ENCODE results near the gene BAIAP2L2.
A peak's percentile ranks its signal among the peaks of the same experiment; 100 is the strongest.
"Not testable (repeated sequence)": the region's sequence is repeated elsewhere in the genome, so short reads cannot be mapped to it uniquely, and the experiment has no call there.

BAIAP2L2 gene

GRCh38 chr22:38051900-38052862, 58.3 kb downstream of the BAIAP2L2 start:
- peak; percentile 70 for DNase-seq
- in situ Hi-C loops (cut with HindIII; ENCODE audit: low pct_ligation_motif_present, low pct_unique_long_range_greater_than_20kb, low sequenced_read_pairs), result no loop called here

GRCh38 chr22:38051261-38051660, 59.2 kb downstream of the BAIAP2L2 start:
- DNase-seq, result no peak
- in situ Hi-C loops (cut with HindIII; ENCODE audit: low pct_ligation_motif_present, low pct_unique_long_range_greater_than_20kb, low sequenced_read_pairs), result no loop called here

- in situ Hi-C loops (cut with HindIII; ENCODE audit: low pct_ligation_motif_present, low pct_unique_long_range_greater_than_20kb, low sequenced_read_pairs), result no loop called here
- no peak for DNase-seq
These were observed 59.8 kb downstream of the BAIAP2L2 start for GRCh38 chr22:38050720-38051119.

DNA sequence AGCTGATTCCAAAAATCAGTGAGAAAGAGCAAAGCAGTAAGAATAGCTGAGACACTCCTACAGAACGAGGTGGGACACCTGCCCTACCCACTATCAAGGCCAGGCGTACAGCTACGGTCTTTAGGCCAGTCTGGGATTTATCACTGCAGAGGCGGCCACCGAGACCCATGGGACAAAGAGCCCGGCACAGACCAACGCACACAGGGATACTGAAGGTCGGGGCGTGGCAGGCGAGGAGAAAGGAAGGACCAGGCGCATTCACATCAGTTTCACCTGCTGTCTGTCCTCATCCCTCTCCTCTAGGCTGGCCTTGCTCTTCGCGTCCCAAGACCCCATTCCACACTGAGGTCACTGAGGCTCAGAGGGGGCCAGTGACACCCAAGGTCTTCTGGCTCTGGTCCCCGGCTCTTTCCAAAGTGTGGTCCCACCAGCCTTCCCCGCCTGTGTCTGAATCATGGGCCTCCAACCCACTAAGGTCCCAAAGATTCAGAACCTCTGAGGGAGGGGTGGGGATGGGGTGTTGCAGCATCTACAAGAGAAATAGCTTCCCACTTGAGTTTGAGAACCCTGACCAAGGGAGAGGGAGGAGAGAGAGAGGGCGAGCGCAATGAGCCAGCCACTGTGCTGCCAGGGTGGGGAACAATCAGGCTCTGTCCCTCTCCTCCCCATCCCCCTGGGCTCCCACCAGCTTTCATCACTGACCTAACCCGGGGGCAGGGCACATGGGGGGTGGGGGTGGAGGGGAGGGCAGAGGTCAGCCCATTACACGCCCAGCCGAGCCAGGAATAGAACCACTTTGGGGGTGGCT, 60.5 kb downstream of the BAIAP2L2 start:
- DNase-seq, result no peak
- in situ Hi-C loops (cut with HindIII; ENCODE audit: low pct_ligation_motif_present, low pct_unique_long_range_greater_than_20kb, low sequenced_read_pairs), result no loop called here

GRCh38 chr22:38046070-38046748, 64.3 kb downstream of the BAIAP2L2 start:
- in situ Hi-C loops (cut with HindIII; ENCODE audit: low pct_ligation_motif_present, low pct_unique_long_range_greater_than_20kb, low sequenced_read_pairs), result no loop called here
- DNase-seq, result no peak

DNA sequence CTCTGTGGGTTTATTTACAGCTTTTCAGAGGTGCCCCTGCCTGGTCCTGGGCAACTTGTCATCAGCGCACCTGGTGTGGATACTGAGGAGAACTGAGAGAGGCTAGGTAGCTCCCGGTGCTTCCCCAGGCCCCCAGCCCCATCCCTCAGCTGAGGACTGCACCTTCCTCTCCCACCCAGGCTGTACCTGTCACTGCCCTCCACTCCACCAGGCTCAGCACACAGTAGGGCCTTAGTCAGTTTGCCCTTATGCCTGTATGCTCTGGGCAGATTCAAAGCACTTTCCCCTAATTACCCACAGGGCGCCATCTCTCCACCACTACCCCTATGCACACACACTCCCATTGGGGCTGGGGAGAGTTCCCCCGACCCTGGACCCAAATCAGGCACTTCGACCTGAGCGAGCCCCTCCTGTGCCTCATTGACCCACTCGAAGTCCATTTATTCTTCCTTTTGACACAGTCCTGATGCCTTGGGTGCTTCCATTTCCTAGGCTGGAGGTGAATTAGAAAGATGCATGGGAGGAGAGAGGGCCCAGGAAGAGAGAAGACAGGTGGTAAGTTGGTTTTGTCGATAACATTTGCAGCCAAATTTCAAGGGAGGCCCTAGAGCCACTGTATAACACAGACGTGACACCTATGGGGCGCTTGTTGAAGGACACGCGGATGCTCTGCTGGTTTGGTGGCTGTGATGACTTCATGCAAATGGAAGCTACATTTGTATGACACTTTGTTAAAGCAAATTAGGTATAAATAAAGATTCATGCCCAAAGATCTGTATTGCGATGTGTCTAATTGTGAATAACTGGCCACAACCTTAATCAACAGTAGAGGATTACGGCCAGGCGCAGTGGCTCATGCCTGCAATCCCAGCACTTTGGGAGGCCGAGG, 67.1 kb downstream of the BAIAP2L2 start:
- no peak for DNase-seq
- in situ Hi-C loops (cut with HindIII; ENCODE audit: low pct_ligation_motif_present, low pct_unique_long_range_greater_than_20kb, low sequenced_read_pairs), result no loop called here

GRCh38 chr22:38042488-38042790, 68.0 kb downstream of the BAIAP2L2 start:
- DNase-seq, result no peak
- in situ Hi-C loops (cut with HindIII; ENCODE audit: low pct_ligation_motif_present, low pct_unique_long_range_greater_than_20kb, low sequenced_read_pairs), result no loop called here

DNA sequence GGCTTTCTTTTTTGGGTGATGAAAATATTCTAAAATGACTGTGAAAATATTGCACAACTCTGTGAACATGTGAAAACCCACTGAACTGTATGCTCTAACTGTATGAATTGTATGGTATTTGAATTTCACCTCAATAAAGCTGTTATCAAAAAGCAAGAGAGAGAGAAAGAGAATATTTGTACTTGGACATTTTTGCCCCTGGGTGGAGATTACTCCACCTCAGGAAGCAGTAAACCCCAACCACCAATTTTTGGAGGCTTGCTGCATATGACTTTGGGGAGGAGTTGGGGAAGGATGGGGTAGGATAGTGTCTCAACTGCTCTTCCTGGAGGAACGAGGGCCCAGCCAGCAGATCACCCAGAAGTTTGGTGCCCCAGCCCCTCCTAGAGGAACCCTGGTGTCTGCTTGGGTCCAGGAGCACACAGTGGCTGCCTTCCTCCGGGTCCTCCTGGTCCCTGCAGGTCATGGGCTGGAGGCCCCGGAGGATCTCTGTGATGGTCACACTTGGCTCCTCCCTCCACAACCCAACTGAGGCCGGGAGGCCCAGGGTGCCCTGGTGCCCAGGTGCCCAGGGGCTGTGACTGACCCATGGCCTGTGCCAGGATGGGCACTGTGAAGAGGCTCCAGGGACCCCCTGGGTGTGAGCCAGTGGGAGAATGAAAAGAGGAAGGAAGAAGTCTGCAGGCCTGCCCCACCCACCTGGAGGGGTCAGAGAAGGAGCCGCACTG, 68.6 kb downstream of the BAIAP2L2 start:
- in situ Hi-C loops (cut with HindIII; ENCODE audit: low pct_ligation_motif_present, low pct_unique_long_range_greater_than_20kb, low sequenced_read_pairs), result no loop called here
- DNase-seq, result no peak

DNA sequence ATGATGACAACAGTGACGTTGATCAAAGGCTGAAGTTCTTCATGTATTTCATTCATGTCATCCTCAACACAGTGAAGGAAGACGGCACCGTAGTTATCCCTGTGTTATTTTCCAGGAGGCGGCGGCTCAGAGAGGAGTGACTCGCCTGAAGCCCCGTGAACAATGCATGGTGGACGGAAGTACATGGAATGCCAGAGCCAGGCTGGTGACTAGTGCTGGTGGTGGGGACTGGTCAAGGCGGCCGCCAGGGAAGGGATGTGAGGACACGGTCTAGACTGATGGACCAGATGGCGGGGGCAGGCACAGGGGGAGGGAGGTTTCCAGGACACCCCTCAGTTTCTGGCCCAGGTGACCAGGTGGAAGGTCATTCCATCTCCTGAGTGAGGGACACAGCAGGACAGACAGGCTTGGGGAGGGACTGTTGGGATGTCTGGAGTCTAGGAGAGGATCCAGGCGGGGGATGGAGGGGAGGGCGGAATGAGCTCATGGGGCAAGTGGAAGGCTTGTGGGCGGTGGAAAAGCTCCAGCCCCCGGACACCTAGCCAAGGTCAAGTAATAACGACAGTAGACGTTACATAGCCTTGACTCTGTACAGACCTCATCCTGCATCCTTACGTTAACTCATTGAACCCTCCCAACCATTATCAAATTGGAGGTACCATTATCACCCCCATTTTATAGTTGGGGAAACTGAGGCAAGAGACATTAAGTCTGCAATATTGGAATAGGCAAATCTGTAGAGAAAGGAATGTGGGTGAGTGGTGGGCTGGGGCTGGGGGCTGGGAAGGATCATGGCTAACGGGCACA, 69.3 kb downstream of the BAIAP2L2 start:
- DNase-seq, result no peak
- in situ Hi-C loops (cut with HindIII; ENCODE audit: low pct_ligation_motif_present, low pct_unique_long_range_greater_than_20kb, low sequenced_read_pairs), result no loop called here

DNA sequence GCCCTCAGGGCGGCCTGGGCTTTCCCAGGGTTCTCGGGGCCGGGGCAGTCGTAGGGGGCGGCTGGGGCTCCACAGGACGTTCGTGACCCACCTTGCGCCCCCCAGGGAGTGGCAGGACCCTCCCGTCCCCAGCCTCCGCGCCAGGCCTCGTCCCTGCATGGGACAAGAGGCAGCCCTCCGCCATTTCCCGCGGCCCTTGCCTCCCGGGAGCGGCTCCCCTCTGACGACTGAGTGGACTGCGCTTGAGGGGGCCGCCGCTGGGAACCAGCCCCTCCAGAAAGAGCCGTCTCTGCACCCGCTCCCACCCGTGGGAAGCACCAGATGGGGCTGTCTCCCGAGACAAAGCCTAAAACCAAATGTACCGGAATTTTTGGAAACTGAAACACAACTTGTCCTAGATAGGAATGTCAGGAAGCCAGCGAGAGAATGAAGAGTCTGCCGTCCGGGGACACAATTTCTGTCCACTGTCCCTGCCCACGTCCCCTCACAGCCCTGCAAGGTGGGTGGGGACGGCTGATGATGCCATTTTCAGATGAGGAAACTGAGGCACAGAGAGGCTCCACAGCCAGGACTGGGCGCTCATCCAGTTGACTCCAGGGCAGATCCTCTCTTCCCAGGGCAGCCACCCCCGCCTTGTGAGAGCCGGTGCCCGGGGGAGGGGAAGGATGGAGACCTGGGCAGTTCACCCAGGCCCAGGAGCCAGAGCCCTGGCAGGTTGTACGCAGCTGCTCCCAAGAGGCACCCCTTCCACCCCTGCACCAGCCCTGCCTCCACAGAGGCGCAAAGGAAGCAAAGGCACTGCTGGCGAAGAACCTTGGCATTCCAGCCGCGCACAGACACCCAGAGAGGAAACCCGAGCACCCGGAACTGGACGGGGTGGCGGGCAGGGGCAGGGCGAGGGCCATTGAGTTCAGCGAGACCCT, 71.3 kb downstream of the BAIAP2L2 start:
- in situ Hi-C loops (cut with HindIII; ENCODE audit: low pct_ligation_motif_present, low pct_unique_long_range_greater_than_20kb, low sequenced_read_pairs), result no loop called here
- no peak for DNase-seq

GRCh38 chr22:38038426-38038825, 72.1 kb downstream of the BAIAP2L2 start:
- DNase-seq, result no peak
- in situ Hi-C loops (cut with HindIII; ENCODE audit: low pct_ligation_motif_present, low pct_unique_long_range_greater_than_20kb, low sequenced_read_pairs), result no loop called here

DNA sequence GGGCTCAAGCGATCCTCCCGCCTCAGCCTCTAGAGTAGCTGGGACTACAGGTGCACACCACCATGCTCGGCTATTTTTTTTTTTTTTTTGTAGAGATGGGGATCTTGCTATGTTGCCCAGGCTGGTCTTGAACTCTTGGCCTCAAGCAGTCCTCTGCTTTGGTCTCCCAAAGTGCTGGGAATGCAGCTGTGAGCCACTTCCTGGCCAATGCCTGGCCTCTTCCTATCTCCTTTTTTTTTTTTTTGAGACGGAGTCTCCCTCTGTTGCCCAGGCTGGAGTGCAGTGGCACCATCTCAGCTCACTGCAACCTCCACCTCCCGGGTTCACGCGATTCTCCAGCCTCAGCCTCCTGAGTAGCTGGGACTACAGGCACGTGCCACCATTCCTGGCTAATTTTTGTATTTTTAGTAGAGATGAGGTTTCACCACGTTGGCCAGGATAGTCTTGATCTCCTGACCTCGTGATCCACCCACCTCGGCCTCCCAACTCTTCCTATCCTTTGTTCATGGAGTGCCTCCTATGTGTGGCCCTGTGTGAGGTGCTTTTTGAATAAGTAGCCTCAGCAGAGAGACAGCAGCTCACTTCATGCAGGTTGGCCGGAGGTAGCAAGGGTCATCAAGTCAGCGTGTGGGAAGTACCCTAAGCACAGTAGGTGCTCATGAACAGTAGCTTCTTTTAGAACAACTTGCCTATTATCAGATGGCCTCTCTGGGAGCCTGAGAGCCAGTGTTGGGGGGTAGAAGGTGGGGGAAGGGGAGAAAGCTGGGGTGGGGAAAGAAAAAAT, 72.9 kb downstream of the BAIAP2L2 start:
- in situ Hi-C loops (cut with HindIII; ENCODE audit: low pct_ligation_motif_present, low pct_unique_long_range_greater_than_20kb, low sequenced_read_pairs), result not testable (repeated sequence)

GRCh38 chr22:38036392-38037062, 74.0 kb downstream of the BAIAP2L2 start:
- DNase-seq, result no peak
- in situ Hi-C loops (cut with HindIII; ENCODE audit: low pct_ligation_motif_present, low pct_unique_long_range_greater_than_20kb, low sequenced_read_pairs), result no loop called here

More for the DNA sequence above, 72.9 kb downstream of the BAIAP2L2 start:
- not testable (repeated sequence) for DNase-seq

GRCh38 chr22:38035530-38035885, 75.0 kb downstream of the BAIAP2L2 start:
- in situ Hi-C loops (cut with HindIII; ENCODE audit: low pct_ligation_motif_present, low pct_unique_long_range_greater_than_20kb, low sequenced_read_pairs), result no loop called here
- DNase-seq, result no peak

Measured in ACHN (cell line).